ENCODE data around the gene MFNG. TPM values are rescaled to one million over a fixed set of nuclear protein-coding genes. Genes with fewer than 3 reads are reported as not detected.

The MFNG gene
- total RNA-seq, 2 experiments from 2014 or later = 225 to 235 TPM

DNA sequence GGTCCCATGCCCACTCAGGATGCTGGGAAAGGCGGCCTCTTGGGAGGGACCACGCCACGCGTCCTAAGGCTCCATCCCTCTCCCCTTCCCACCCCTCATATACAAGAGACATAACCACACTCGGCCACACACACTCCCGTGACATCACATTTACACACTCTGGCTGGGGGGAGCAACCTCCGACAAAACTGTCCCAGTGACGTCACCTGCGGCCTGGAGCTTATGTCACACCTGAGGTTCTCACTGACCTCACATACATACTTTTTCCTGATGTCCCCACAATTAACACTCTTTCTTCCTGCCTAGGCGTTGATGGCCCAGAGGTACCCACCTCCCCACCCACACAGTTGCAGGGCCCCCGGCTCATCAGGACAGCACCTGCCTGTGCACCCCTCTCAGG, 60.8 kb downstream of the MFNG start:
- Histone ChIP-seq H3K9me3 (ENCODE audit: low read length) (no peaks in the 10 kb centered on the region), H3K27ac (ENCODE audit: low read depth, low read length, poor library complexity, severe bottlenecking) (no peak overlapping the region), H3K4me1 (ENCODE audit: insufficient read depth, low read length, poor library complexity, severe bottlenecking) (no peaks in the 10 kb centered on the region), H3K36me3 (ENCODE audit: insufficient read depth, low read length) (no peaks in the 10 kb centered on the region), H3K4me3 (ENCODE audit: low read depth, low read length, poor library complexity, severe bottlenecking) (no peak overlapping the region), H3K9me2 (ENCODE audit: insufficient read depth, low read length) (no peaks in the 10 kb centered on the region), H3K4me2 (ENCODE audit: low read length) (no peak overlapping the region), H3K79me2 (ENCODE audit: insufficient read depth, low read depth, low read length) (no peaks in the 10 kb centered on the region), H4K20me1 (ENCODE audit: insufficient read depth, low read length) (no peaks in the 10 kb centered on the region), H2AFZ (ENCODE audit: low read length) (no peak overlapping the region)
- no peak for TF ChIP-seq EZH2phosphoT487 (IDR thresholded peaks at IDR 0.05; ENCODE audit: borderline replicate concordance, low read depth, low read length)
- TF ChIP-seq, protein P1, sequence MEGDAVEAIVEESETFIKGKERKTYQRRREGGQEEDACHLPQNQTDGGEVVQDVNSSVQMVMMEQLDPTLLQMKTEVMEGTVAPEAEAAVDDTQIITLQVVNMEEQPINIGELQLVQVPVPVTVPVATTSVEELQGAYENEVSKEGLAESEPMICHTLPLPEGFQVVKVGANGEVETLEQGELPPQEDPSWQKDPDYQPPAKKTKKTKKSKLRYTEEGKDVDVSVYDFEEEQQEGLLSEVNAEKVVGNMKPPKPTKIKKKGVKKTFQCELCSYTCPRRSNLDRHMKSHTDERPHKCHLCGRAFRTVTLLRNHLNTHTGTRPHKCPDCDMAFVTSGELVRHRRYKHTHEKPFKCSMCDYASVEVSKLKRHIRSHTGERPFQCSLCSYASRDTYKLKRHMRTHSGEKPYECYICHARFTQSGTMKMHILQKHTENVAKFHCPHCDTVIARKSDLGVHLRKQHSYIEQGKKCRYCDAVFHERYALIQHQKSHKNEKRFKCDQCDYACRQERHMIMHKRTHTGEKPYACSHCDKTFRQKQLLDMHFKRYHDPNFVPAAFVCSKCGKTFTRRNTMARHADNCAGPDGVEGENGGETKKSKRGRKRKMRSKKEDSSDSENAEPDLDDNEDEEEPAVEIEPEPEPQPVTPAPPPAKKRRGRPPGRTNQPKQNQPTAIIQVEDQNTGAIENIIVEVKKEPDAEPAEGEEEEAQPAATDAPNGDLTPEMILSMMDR (conservative IDR thresholded peaks at IDR 0.05; ENCODE audit: low read length) = no peak
- ChIA-PET POLR2A (no interaction called here), CTCF (ENCODE audit: unreplicated experiment) (no interaction called here)
- DNase-seq (ENCODE audit: low spot score) = no peak
- no TSS peak for BruUV-seq (replicated peaks)
- intact Hi-C loops (cut with micrococcal nuclease; ENCODE audit: unreplicated experiment) = no loop called here

DNA sequence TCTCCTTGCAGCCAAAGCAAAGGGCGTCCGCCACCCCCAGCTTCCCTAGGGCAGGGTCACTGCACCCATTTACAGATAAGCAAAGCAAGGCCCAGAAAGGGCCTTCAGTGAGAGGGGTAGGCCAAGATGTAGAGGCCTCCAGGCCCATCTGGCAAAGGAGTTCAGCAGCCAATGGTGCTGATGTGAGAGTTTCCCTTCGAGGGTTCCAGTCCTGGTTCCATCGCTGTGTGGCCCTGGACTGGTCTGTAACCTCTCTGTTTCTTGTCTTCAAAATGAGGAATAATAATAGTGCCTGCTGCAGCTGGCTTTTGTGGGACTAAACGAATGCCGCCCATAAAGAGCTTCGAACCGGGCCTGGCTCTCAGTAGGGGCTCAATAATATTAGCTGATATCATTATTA, 62.9 kb downstream of the MFNG start:
- H3K4me1 ChIP-seq (ENCODE audit: insufficient read depth, low read length, poor library complexity, severe bottlenecking) = no peaks in the 10 kb centered on the region
- DNase-seq (ENCODE audit: low spot score) = no peak
- ChIA-PET CTCF (ENCODE audit: unreplicated experiment) (no interaction called here), POLR2A (no interaction called here)
- H3K27ac ChIP-seq (ENCODE audit: low read depth, low read length, poor library complexity, severe bottlenecking) = no peak overlapping the region
- intact Hi-C loops (cut with micrococcal nuclease; ENCODE audit: unreplicated experiment) = no loop called here
- BruUV-seq (replicated peaks) = no TSS peak
- H3K9me2 ChIP-seq (ENCODE audit: insufficient read depth, low read length) = no peaks in the 10 kb centered on the region
- H3K9me3 ChIP-seq (ENCODE audit: low read length) = no peaks in the 10 kb centered on the region
- no peak overlapping the region for H3K4me2 ChIP-seq (ENCODE audit: low read length)
- TF ChIP-seq, protein P1 (conservative IDR thresholded peaks at IDR 0.05; ENCODE audit: low read length) = no peak
- TF ChIP-seq EZH2phosphoT487 (IDR thresholded peaks at IDR 0.05; ENCODE audit: borderline replicate concordance, low read depth, low read length) = no peak
- no peak overlapping the region for H3K4me3 ChIP-seq (ENCODE audit: low read depth, low read length, poor library complexity, severe bottlenecking)
- H4K20me1 ChIP-seq (ENCODE audit: insufficient read depth, low read length) = no peaks in the 10 kb centered on the region
- no peak overlapping the region for H2AFZ ChIP-seq (ENCODE audit: low read length)
- H3K79me2 ChIP-seq (ENCODE audit: insufficient read depth, low read depth, low read length) = no peaks in the 10 kb centered on the region
- no peaks in the 10 kb centered on the region for H3K36me3 ChIP-seq (ENCODE audit: insufficient read depth, low read length)

DNA sequence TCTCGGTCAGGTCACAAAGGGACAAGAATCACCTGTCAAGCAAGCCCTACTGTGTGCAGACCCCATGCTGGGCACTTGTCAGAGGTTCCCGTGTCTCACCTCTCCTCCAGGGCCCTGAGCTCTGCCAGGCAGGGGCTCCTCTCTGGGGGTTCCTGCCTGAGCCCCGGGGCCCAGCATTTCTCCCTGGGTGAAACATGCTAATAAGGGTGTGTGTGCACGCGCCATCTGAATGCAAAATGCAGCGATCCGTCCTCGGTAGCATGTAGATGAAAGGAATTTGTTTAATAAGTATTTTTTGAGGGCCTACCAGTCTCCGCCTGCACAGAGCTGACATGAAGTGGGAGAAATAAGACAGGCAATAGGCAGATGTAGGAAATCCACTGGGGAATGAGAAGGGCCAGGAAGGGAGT, 64.7 kb downstream of the MFNG start:
- POLR2A ChIA-PET = no interaction called here
- intact Hi-C loops (cut with micrococcal nuclease; ENCODE audit: unreplicated experiment) = no loop called here
- no TSS peak for BruUV-seq (replicated peaks)

More for the DNA sequence above, 64.7 kb downstream of the MFNG start:
- no peaks in the 10 kb centered on the region for H3K9me3 ChIP-seq (ENCODE audit: low read length)
- CTCF ChIA-PET (ENCODE audit: unreplicated experiment) = no interaction called here
- no peaks in the 10 kb centered on the region for H3K79me2 ChIP-seq (ENCODE audit: insufficient read depth, low read depth, low read length)
- H4K20me1 ChIP-seq (ENCODE audit: insufficient read depth, low read length) = no peaks in the 10 kb centered on the region
- no peak overlapping the region for H3K4me2 ChIP-seq (ENCODE audit: low read length)
- H3K4me1 ChIP-seq (ENCODE audit: insufficient read depth, low read length, poor library complexity, severe bottlenecking) = no peaks in the 10 kb centered on the region
- H3K36me3 ChIP-seq (ENCODE audit: insufficient read depth, low read length) = no peaks in the 10 kb centered on the region
- DNase-seq (ENCODE audit: low spot score) = no peak
- H3K4me3 ChIP-seq (ENCODE audit: low read depth, low read length, poor library complexity, severe bottlenecking) = no peak overlapping the region
- no peak overlapping the region for H2AFZ ChIP-seq (ENCODE audit: low read length)
- no peak overlapping the region for H3K27ac ChIP-seq (ENCODE audit: low read depth, low read length, poor library complexity, severe bottlenecking)
- H3K9me2 ChIP-seq (ENCODE audit: insufficient read depth, low read length) = no peaks in the 10 kb centered on the region
- no peak for TF ChIP-seq EZH2phosphoT487 (IDR thresholded peaks at IDR 0.05; ENCODE audit: borderline replicate concordance, low read depth, low read length)
- TF ChIP-seq, protein P1 (conservative IDR thresholded peaks at IDR 0.05; ENCODE audit: low read length) = no peak
